Duodenal mucosa (tissue), 2 donors: ENCODE results near the gene TGFBR1.

Experiments
- H3K27ac ChIP-seq: one replicate; pipeline ENCODE4 v1.7.0; 2013; ENCODE audit warnings: low read depth, low read length
- H3K27me3 ChIP-seq, 2 donors: one replicate each; pipeline ENCODE4 v1.7.0; 2013; ENCODE audit warnings: low read length in 2 of 2, control low read depth in 1 of 2; ENCODE audit not compliant: insufficient read depth in 2 of 2, control insufficient read depth in 1 of 2
- H3K36me3 ChIP-seq, 2 donors: one replicate each; pipeline ENCODE4 v1.7.0; 2013; ENCODE audit warnings: low read length in 2 of 2, control low read depth in 1 of 2; ENCODE audit not compliant: insufficient read depth in 2 of 2, control insufficient read depth in 1 of 2
- H3K4me1 ChIP-seq, 2 donors: one replicate each; pipeline ENCODE4 v1.7.0; 2013; ENCODE audit warnings: low read length in 2 of 2, control low read depth in 1 of 2; ENCODE audit not compliant: insufficient read depth in 2 of 2, control insufficient read depth in 1 of 2
- H3K4me3 ChIP-seq, 2 donors: one replicate each; pipeline ENCODE4 v1.7.0; 2013; ENCODE audit warnings: low read length in 2 of 2, low read depth in 1 of 2
- H3K9ac ChIP-seq, 2 donors: one replicate each; pipeline ENCODE4 v1.7.0; 2013; ENCODE audit warnings: low read length in 2 of 2, low read depth in 1 of 2
- H3K9me3 ChIP-seq, 2 donors: one replicate each; pipeline ENCODE4 v1.7.0; 2013; ENCODE audit warnings: low read length in 2 of 2, control low read depth in 1 of 2; ENCODE audit not compliant: control insufficient read depth in 1 of 2

The TGFBR1 gene

GRCh38 chr9:99076030-99076429, 28.9 kb upstream of the TGFBR1 start:
- Histone ChIP-seq H3K9me3 (no peaks in the 10 kb centered on the region), H3K9ac (no peak overlapping the region), H3K27ac (no peak overlapping the region), H3K27me3 (no peaks in the 10 kb centered on the region), H3K4me1 (peaks cover 0 to 3% of the 10 kb centered on the region in 2 donors), H3K36me3 (no peaks in the 10 kb centered on the region), H3K4me3 (no peak overlapping the region)

DNA sequence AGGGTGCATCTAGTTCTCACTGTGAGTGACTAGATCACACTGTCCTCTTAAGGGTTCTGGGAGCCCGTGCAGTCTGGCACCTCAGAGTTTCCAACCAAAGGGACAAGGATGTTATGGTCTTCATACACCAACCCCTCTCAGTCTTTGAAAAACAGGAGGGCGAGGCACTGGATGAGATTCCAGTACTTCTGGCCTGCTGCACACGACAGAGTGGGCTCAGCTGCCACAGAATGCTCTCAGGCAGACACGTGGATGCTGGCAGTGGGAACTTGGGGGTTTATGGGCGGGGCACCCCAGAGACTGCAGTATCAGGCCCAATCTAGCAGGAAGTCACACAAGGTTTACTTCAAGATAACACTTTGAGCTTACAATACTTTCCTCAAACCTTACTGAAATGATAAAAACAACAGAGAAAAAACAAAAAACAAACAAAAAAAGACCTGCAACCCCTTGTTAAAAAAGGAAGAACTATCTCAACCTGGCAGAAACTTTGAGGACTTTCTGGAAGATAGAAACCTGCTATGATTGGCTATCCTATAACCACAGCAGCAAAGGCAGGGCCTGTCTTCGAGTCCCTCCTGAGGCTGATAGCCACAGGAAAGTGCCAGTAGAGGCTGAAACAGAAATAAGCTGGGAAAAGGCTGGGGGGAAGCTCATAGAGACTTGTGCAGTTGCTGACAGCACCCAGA, 28.3 kb upstream of the TGFBR1 start:
- no peak overlapping the region for H3K4me3 ChIP-seq
- H3K9ac ChIP-seq: no peak overlapping the region
- H3K27ac ChIP-seq: no peak overlapping the region
- no peaks in the 10 kb centered on the region for H3K27me3 ChIP-seq
- no peaks in the 10 kb centered on the region for H3K9me3 ChIP-seq
- peaks cover 0 to 3% of the 10 kb centered on the region in 2 donors for H3K4me1 ChIP-seq
- H3K36me3 ChIP-seq: no peaks in the 10 kb centered on the region

GRCh38 chr9:99078717-99079116, 26.2 kb upstream of the TGFBR1 start:
- Histone ChIP-seq H3K4me3 (no peak overlapping the region), H3K9me3 (no peaks in the 10 kb centered on the region), H3K9ac (no peak overlapping the region), H3K27me3 (no peaks in the 10 kb centered on the region), H3K27ac (no peak overlapping the region), H3K36me3 (no peaks in the 10 kb centered on the region), H3K4me1 (peaks cover 0 to 3% of the 10 kb centered on the region in 2 donors)

GRCh38 chr9:99079542-99079941, 25.4 kb upstream of the TGFBR1 start:
- H3K27ac ChIP-seq: no peak overlapping the region
- no peaks in the 10 kb centered on the region for H3K36me3 ChIP-seq
- peaks cover 0 to 3% of the 10 kb centered on the region in 2 donors for H3K4me1 ChIP-seq
- no peak overlapping the region for H3K9ac ChIP-seq
- H3K4me3 ChIP-seq: no peak overlapping the region
- no peaks in the 10 kb centered on the region for H3K27me3 ChIP-seq
- no peaks in the 10 kb centered on the region for H3K9me3 ChIP-seq

DNA sequence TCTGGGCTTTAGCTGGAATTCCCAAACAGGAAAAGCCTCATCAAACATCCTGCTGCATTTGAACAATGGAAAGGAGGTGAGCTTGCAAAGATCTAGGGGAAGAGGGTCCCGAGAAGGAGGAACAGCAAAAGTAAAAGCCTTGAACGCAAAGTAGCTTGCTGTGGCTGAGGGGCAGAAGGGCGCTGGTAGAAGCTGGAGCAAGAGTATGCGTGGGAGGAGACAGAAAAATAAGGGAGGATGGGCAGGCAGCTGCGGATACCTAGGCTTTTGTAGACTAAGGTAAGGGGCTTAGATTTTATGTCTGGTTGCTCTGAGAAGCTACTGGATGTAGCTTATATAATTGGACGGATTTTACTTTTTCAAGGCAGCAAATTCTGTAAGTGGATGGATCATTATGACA, 21.9 kb upstream of the TGFBR1 start:
- H3K9me3 ChIP-seq: no peaks in the 10 kb centered on the region
- H3K27ac ChIP-seq: no peak overlapping the region
- no peak overlapping the region for H3K4me3 ChIP-seq
- no peak overlapping the region for H3K9ac ChIP-seq
- H3K27me3 ChIP-seq: no peaks in the 10 kb centered on the region
- no peaks in the 10 kb centered on the region for H3K36me3 ChIP-seq
- H3K4me1 ChIP-seq: no peaks in the 10 kb centered on the region

DNA sequence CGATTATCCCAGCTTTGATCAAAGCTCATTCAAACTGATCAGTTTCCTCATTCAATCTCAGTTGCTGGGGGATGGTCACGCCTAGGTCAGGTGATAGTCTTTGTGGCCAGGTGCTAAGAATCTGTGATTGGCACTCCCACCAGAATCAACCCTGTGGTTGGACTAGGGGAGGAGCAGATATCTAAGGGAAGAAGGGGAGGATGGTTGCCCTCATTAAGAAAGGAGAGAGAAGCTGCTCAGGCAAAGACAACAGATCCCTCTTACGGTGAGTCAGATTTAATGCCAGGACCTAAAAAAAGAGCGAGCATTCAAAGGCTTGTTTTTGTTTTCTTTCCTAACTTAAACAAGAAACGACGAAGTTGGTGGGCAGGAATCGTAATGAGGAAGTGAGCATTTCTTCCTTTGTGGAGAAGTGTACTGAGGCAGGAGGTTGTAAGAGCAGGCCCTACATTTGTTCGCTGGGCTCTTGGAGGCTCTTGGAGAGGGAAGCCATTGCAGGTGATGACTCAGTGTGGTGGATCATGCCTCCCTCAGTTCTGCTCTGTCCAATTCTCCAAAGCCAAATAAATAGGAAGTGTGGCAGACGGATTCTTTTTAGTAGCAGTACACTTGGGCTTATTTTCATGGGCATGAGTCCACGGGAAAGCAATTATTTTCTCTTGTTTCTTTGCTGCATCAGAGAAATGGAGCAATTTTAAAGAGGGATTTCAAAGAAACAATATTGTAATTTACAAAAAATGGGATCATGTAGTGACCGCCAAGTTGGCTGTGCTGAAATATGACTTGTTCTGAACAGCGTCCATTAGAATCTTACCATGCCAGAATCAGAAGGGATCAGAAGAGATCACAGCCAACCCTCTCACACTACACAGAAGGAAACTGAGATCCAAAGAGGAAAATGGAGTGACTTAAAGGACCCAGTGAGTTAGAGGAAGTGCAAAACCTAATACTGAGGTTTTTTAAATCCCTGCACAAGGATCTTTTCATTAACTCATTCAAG, 18.7 kb upstream of the TGFBR1 start:
- H3K27ac ChIP-seq: no peak overlapping the region

DNA sequence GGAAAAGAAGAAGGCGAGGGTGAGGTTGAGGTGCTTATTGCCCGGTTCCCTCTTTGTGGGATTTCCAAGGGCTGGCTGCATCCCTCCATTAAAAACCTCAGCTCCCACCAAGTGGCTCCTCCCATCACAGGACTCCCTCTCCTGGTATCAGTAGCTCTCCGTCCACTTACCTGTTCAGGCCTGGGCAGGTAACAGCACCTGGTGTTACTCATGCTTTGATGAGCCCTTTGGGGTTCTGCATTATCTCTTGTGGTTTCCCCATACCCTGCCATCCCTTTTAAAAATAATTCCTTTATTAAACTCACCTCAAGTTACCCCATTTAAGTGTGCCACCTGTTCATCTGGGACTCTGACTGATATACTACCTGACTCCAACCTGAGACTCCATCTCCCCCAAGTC, 17.5 kb upstream of the TGFBR1 start:
- H3K4me1 ChIP-seq: no peaks in the 10 kb centered on the region
- peaks cover 0 to 6% of the 10 kb centered on the region in 2 donors for H3K9me3 ChIP-seq
- no peaks in the 10 kb centered on the region for H3K36me3 ChIP-seq
- H3K27ac ChIP-seq: no peak overlapping the region
- H3K9ac ChIP-seq: no peak overlapping the region
- no peak overlapping the region for H3K4me3 ChIP-seq
- H3K27me3 ChIP-seq: no peaks in the 10 kb centered on the region

More for the DNA sequence above, 18.7 kb upstream of the TGFBR1 start:
- Histone ChIP-seq H3K9ac (no peak overlapping the region), H3K36me3 (no peaks in the 10 kb centered on the region), H3K4me3 (no peak overlapping the region), H3K4me1 (no peaks in the 10 kb centered on the region), H3K9me3 (peaks cover 0 to 6% of the 10 kb centered on the region in 2 donors), H3K27me3 (no peaks in the 10 kb centered on the region)

DNA sequence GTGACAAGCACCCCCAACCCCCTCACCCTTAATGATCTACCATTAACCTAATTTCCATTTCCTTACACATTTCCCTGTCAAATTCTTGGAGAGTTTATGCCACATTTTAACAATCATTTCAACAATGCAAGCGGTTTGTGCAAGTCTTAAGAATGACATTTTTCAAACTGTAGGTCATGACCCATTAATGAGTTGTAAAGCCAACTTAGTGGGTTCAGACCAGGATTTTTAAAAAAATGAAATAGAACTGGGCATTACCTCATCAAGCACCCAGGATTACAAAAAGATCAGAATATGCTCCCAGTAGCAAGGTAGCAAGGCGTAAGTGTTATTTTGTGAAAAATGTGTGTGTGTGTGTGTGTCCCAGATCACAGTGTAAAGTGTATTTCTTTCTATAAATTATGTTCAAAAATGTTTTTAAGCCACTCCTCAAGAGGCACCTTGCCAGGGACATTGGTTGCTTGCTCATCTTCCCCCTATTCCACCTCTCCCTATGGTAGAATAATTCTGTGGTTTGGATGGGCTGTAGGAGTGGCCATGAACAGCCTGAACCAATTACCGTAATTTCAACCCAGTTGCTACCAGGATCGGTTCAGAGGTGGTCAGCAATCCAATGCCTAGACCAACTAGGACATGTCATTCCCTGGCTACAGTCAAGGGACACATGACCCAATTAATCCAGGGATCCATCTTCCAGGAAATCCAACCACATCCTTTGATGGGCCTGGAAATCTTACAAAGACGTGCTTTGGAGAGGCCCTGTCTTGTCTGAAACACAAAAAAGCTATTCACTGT, 14.4 kb upstream of the TGFBR1 start:
- Histone ChIP-seq H3K9ac (no peak overlapping the region), H3K4me1 (no peaks in the 10 kb centered on the region), H3K27me3 (no peaks in the 10 kb centered on the region), H3K4me3 (no peak overlapping the region), H3K36me3 (no peaks in the 10 kb centered on the region), H3K9me3 (peaks cover 0 to 6% of the 10 kb centered on the region in 2 donors), H3K27ac (no peak overlapping the region)

GRCh38 chr9:99092643-99093491, 12.0 kb upstream of the TGFBR1 start:
- no peaks in the 10 kb centered on the region for H3K36me3 ChIP-seq
- no peak overlapping the region for H3K9ac ChIP-seq
- no peaks in the 10 kb centered on the region for H3K4me1 ChIP-seq
- H3K27ac ChIP-seq: no peak overlapping the region
- peaks cover 0 to 6% of the 10 kb centered on the region in 2 donors for H3K9me3 ChIP-seq
- H3K4me3 ChIP-seq: no peak overlapping the region
- H3K27me3 ChIP-seq: no peaks in the 10 kb centered on the region
